Measurements from ENCODE around the gene GNAI2. TPM values are rescaled to one million over a fixed set of nuclear protein-coding genes. Genes with fewer than 3 reads are reported as not detected.

The GNAI2 gene
- polyA plus RNA-seq, 1 of the 3 experiments (the other 2 are of a cell fraction): 649 TPM

GRCh38 chr3:50298836-50299637 is 63.0 kb downstream of the GNAI2 start, which contains the start of the genes HYAL3 and NAA80:
Gene HYAL3, minus strand, starts transcription at chr3:50299405. Its CDS starts 3,803 bp downstream, at chr3:50295602.
Gene NAA80, minus strand, starts transcription at chr3:50299405. Its CDS starts 1,942 bp downstream, at chr3:50297463.
- Histone ChIP-seq H3K4me2 (peak within 1 kb of the TSS; percentile 95), H3K27me3 (ENCODE audit: insufficient read depth) (no peaks in the 10 kb centered on the region), H3K9me2 (no peaks in the 10 kb centered on the region), H3F3A (replicated peaks; ENCODE audit: insufficient read depth) (no peaks in the 10 kb centered on the region), H3K9me3 (no peaks in the 10 kb centered on the region), H3K36me3 (replicated peaks in 1 of 2; ENCODE audit: control insufficient read depth in 1 of 2, insufficient read depth in 2 of 2, low read length in 1 of 2) (peaks cover 0 to 6% of the 10 kb centered on the region in 2 experiments), H2AFZ (ENCODE audit: low read depth) (peak within 1 kb of the TSS; percentile 98), H3K79me2 (ENCODE audit: insufficient read depth) (peaks cover 7% of the 10 kb centered on the region; the same call in 1 of the 2 replicates), H3K4me1 (ENCODE audit: control insufficient read depth in 1 of 2, insufficient read depth in 2 of 2, low read depth in 1 of 2, low read length in 1 of 2) (peaks cover 10 to 38% of the 10 kb centered on the region in 2 experiments; a peak in 2 of 4 replicates), H4K20me1 (ENCODE audit: insufficient read depth) (no peaks in the 10 kb centered on the region), H3K27ac (ENCODE audit: low read depth in 2 of 2, low read length in 1 of 2) (peak within 1 kb of the TSS; percentile 62 to 84; a peak in 3 of 4 replicates), H3K9ac (peak within 1 kb of the TSS; percentile 79), H3K4me3 (ENCODE audit: low read depth in 2 of 2, low read length in 1 of 2) (peak within 1 kb of the TSS; percentile 84 to 87)
- CTCF ChIA-PET: interaction anchor here (0.6 to 7.7 kb wide), 12 partner anchors 10 to 256 kb away, joined by 3 to 45 read pairs (median 5); partner anchors contain the start of gene LSMEM2
- under 1% methylated on average over 35 of the region's 61 CpGs for WGBS (ENCODE audit: low lambda C conversion rate)
- peak; percentile 99 for DNase-seq
- TF ChIP-seq POLR2AphosphoS5 (IDR thresholded peaks at IDR 0.05; ENCODE audit: low read depth, low read length): peak; percentile 76
- no peak for TF ChIP-seq TEAD4 (IDR thresholded peaks at IDR 0.05; ENCODE audit: borderline replicate concordance, insufficient read depth)
- peak; percentile 80 for TF ChIP-seq MXI1 (IDR thresholded peaks at IDR 0.05; ENCODE audit: low read depth, low read length)
- peak; percentile 56; the same call in 1 of the 2 replicates for TF ChIP-seq TAF1 (IDR thresholded peaks at IDR 0.05; ENCODE audit: borderline replicate concordance, low read depth, low read length)
- TF ChIP-seq SMC3 (IDR thresholded peaks at IDR 0.05; ENCODE audit: low read depth, low read length): no peak
- TF ChIP-seq NRF1 (IDR thresholded peaks at IDR 0.05; ENCODE audit: low read depth, low read length): peak; percentile 55
- 0 out of 2 replicates have a peak, but pooled peaks have one; percentile 9 for TF ChIP-seq FOXJ3 (CRISPR knock-in tag; IDR thresholded peaks at IDR 0.05)
- peak; percentile 39; the same call in 1 of the 2 replicates for TF ChIP-seq YY1 (IDR thresholded peaks at IDR 0.05; ENCODE audit: low read depth)
- TF ChIP-seq CTCF (IDR thresholded peaks at IDR 0.05): peak; percentile 31
- TF ChIP-seq SIN3A (IDR thresholded peaks at IDR 0.05; ENCODE audit: borderline replicate concordance, low read depth, low read length): peak; percentile 14; the same call in 1 of the 2 replicates
- no peak for TF ChIP-seq EP300 (IDR thresholded peaks at IDR 0.05; ENCODE audit: borderline replicate concordance in 1 of 2, low read depth in 1 of 2, low read length in 1 of 2)
- POLR2A ChIA-PET: interaction anchor here (0.5 to 1.6 kb wide), 7 partner anchors 14 to 149 kb away, joined by 3 to 6 read pairs (median 4); partner anchors contain the start of gene TUSC2

GRCh38 chr3:50299638-50299928 is 63.6 kb downstream of the GNAI2 start:
- no peak for DNase-seq
- no peaks in the 10 kb centered on the region for H3K9me3 ChIP-seq
- peak overlapping the region; percentile 80 for H2AFZ ChIP-seq (ENCODE audit: low read depth)
- H4K20me1 ChIP-seq (ENCODE audit: insufficient read depth): no peaks in the 10 kb centered on the region
- H3K9ac ChIP-seq: peak overlapping the region; percentile 62
- no peaks in the 10 kb centered on the region for H3F3A ChIP-seq (replicated peaks; ENCODE audit: insufficient read depth)
- H3K79me2 ChIP-seq (ENCODE audit: insufficient read depth): peaks cover 7% of the 10 kb centered on the region; the same call in 1 of the 2 replicates
- peak overlapping the region; percentile 54 to 79; a peak in 3 of 4 replicates for H3K27ac ChIP-seq (ENCODE audit: low read depth in 2 of 2, low read length in 1 of 2)
- peaks cover 10 to 38% of the 10 kb centered on the region in 2 experiments; a peak in 2 of 4 replicates for H3K4me1 ChIP-seq (ENCODE audit: control insufficient read depth in 1 of 2, insufficient read depth in 2 of 2, low read depth in 1 of 2, low read length in 1 of 2)
- ChIA-PET CTCF (interaction anchor here (1.2 to 7.7 kb wide), 6 partner anchors 11 to 71 kb away, joined by 3 to 45 read pairs (median 8); partner anchors contain the start of gene LSMEM2), POLR2A (interaction anchor here (0.5 to 1.6 kb wide), 6 partner anchors 13 to 49 kb away, joined by 3 to 6 read pairs (median 4); partner anchors contain the start of gene TUSC2)
- H3K4me2 ChIP-seq: peak overlapping the region; percentile 86
- H3K36me3 ChIP-seq (replicated peaks in 1 of 2; ENCODE audit: control insufficient read depth in 1 of 2, insufficient read depth in 2 of 2, low read length in 1 of 2): peaks cover 0 to 6% of the 10 kb centered on the region in 2 experiments
- no peaks in the 10 kb centered on the region for H3K9me2 ChIP-seq
- peak overlapping the region; percentile 52 to 66 for H3K4me3 ChIP-seq (ENCODE audit: low read depth in 2 of 2, low read length in 1 of 2)
- 0% methylated on average over 6 of the region's 12 CpGs for WGBS (ENCODE audit: low lambda C conversion rate)
- H3K27me3 ChIP-seq (ENCODE audit: insufficient read depth): no peaks in the 10 kb centered on the region
- no peak for TF ChIP-seq CHD2 (IDR thresholded peaks at IDR 0.05; ENCODE audit: low read length, partially characterized antibody)
- no peak for TF ChIP-seq GATA2 (CRISPR knock-in tag; IDR thresholded peaks at IDR 0.05)
- no peak for TF ChIP-seq REST (IDR thresholded peaks at IDR 0.05; ENCODE audit: low read depth, low read length)
- TF ChIP-seq EP300 (IDR thresholded peaks at IDR 0.05; ENCODE audit: borderline replicate concordance in 1 of 2, low read depth in 1 of 2, low read length in 1 of 2): no peak
- TF ChIP-seq FOXJ3 (CRISPR knock-in tag; IDR thresholded peaks at IDR 0.05): no peak
- TF ChIP-seq PBX3 (IDR thresholded peaks at IDR 0.05): no peak
- TF ChIP-seq MEF2A (IDR thresholded peaks at IDR 0.05; ENCODE audit: borderline replicate concordance, low read depth): no peak
- no peak for TF ChIP-seq RFX5 (IDR thresholded peaks at IDR 0.05; ENCODE audit: low read length)
- no peak for TF ChIP-seq FOSL2 (IDR thresholded peaks at IDR 0.05; ENCODE audit: borderline replicate concordance, low read depth)
- no peak for TF ChIP-seq SMC3 (IDR thresholded peaks at IDR 0.05; ENCODE audit: low read depth, low read length)
